GM12875 (cell line): ENCODE results near the gene PDK4.
"Not testable (repeated sequence)": the region's sequence is repeated elsewhere in the genome, so short reads cannot be mapped to it uniquely, and the experiment has no call there.

Source experiments
- H3K4me3 ChIP-seq: one replicate; pipeline ENCODE4 v1.5.1; 2011; ENCODE audit warnings: low read depth, low read length, control low read depth
- CTCF ChIP-seq: IDR thresholded peaks from 2 replicates; pipeline ENCODE4 v1.5.1; 2011; ENCODE audit warnings: low read depth, mild to moderate bottlenecking, control low read depth, inconsistent platforms, low read length, moderate library complexity, borderline replicate concordance; ENCODE audit not compliant: insufficient read depth

The PDK4 gene

GRCh38 chr7:95578299-95578855 lies 17.9 kb downstream of the PDK4 start:
- no peak for TF ChIP-seq CTCF
- H3K4me3 ChIP-seq: no peak overlapping the region

- H3K4me3 ChIP-seq: no peak overlapping the region
- TF ChIP-seq CTCF: no peak
These were observed 19.2 kb downstream of the PDK4 start for GRCh38 chr7:95577137-95577536.

- H3K4me3 ChIP-seq: no peak overlapping the region
- TF ChIP-seq CTCF: no peak
These were observed 26.6 kb downstream of the PDK4 start for GRCh38 chr7:95569720-95570119.

- no peak overlapping the region for H3K4me3 ChIP-seq
- no peak for TF ChIP-seq CTCF
These were observed 35.6 kb downstream of the PDK4 start for GRCh38 chr7:95560674-95561073.

GRCh38 chr7:95558864-95559263 lies 37.5 kb downstream of the PDK4 start:
- no peak overlapping the region for H3K4me3 ChIP-seq
- TF ChIP-seq CTCF: no peak

- TF ChIP-seq CTCF: no peak
- no peak overlapping the region for H3K4me3 ChIP-seq
These were observed 39.5 kb downstream of the PDK4 start for GRCh38 chr7:95556777-95557176.

- TF ChIP-seq CTCF: no peak
- no peak overlapping the region for H3K4me3 ChIP-seq
These were observed 42.4 kb downstream of the PDK4 start for GRCh38 chr7:95553939-95554338.

GRCh38 chr7:95552010-95552926 lies 44.0 kb downstream of the PDK4 start:
- not testable (repeated sequence) for H3K4me3 ChIP-seq
